WTC11 (cell line): ENCODE results near the gene TMEM30B. TPM values are rescaled to one million over a fixed set of nuclear protein-coding genes. Genes with fewer than 3 reads are reported as not detected.

ENCODE experiments used
- ATAC-seq: fragments of 200-7000 bp; cut with Tn5 transposase; 2 replicates; pipeline ENCODE4 v1.10.0; 2021; ENCODE audit warnings: mild to moderate bottlenecking, moderate library complexity
- CTCF ChIA-PET: fragments of 300-600 bp; sonication (Branson Sonifier 250); formaldehyde crosslinking; loops from one replicate; lab custom pipeline; 2021; ENCODE audit warnings: antibody characterized with exemption; lab: Charles Lee
- POLR2A ChIA-PET: fragments of 350-600 bp; sonication (Branson Sonifier 250); formaldehyde crosslinking; loops from one replicate; lab custom pipeline; 2021; ENCODE audit warnings: antibody characterized with exemption; lab: Charles Lee
- DNase-seq: peaks from one replicate; pipeline ENCODE4 v3.0.0; 2021; ENCODE audit warnings: low spot score
- H3K27ac Mint-ChIP-seq: 2 replicates; pipeline ENCODE4 v1.8.0; 2021; ENCODE audit warnings: mixed read lengths
- H3K27me3 Mint-ChIP-seq: 2 replicates; pipeline ENCODE4 v1.8.0; 2021; ENCODE audit warnings: low read depth, mild to moderate bottlenecking, moderate library complexity, mixed read lengths
- H3K36me3 Mint-ChIP-seq: 2 replicates; pipeline ENCODE4 v1.8.0; 2021; ENCODE audit warnings: mixed read lengths
- H3K4me1 Mint-ChIP-seq: 2 replicates; pipeline ENCODE4 v1.8.0; 2022; ENCODE audit warnings: mixed read lengths
- H3K4me3 Mint-ChIP-seq: 2 replicates; pipeline ENCODE4 v1.8.0; 2021; ENCODE audit warnings: mild to moderate bottlenecking, moderate library complexity, mixed read lengths
- H3K9me3 Mint-ChIP-seq: 2 replicates; pipeline ENCODE4 v1.8.0; 2021; ENCODE audit warnings: mixed read lengths
- CREM ChIP-seq: sonication (generic); formaldehyde crosslinking; IDR thresholded peaks from 2 replicates; pipeline ENCODE4 v1.8.1; 2022; ENCODE audit warnings: mild to moderate bottlenecking, missing genetic modification reagents, moderate library complexity
- EMX1 ChIP-seq: fragments of 250-450 bp; sonication (Bioruptor Pico); IDR thresholded peaks from 2 replicates; pipeline ENCODE4 v1.8.0; 2021; ENCODE audit warnings: mild to moderate bottlenecking
- ESRRA ChIP-seq: sonication (generic); formaldehyde crosslinking; IDR thresholded peaks from 2 replicates; pipeline ENCODE4 v1.8.1; 2022; ENCODE audit warnings: mild to moderate bottlenecking, missing genetic modification reagents, borderline replicate concordance
- GTF2I ChIP-seq: fragments of 250-450 bp; sonication (Bioruptor Pico); conservative IDR thresholded peaks from 2 replicates; pipeline ENCODE4 v1.4.0; 2021; ENCODE audit warnings: mild to moderate bottlenecking
- JAZF1 ChIP-seq: fragments of 250-450 bp; sonication (Bioruptor Pico); IDR thresholded peaks from 2 replicates; pipeline ENCODE4 v1.9.0; 2021; ENCODE audit warnings: moderate library complexity, mild to moderate bottlenecking, inconsistent platforms
- NFATC4 ChIP-seq: fragments of 250-450 bp; sonication (Bioruptor Pico); IDR thresholded peaks from 2 replicates; pipeline ENCODE4 v1.9.0; 2021; ENCODE audit warnings: mild to moderate bottlenecking
- TEAD1 ChIP-seq: sonication (generic); formaldehyde crosslinking; IDR thresholded peaks from 2 replicates; pipeline ENCODE4 v1.8.0; 2022; ENCODE audit warnings: mild to moderate bottlenecking, missing genetic modification reagents
- total RNA-seq: library from RNA; stranded (reverse); gene quantifications from 3 replicates; pipeline ENCODE4 v1.2.3, GENCODE V29; 2021
- TF ChIP-seq, protein P1 (sequence below): sonication (generic); formaldehyde crosslinking; IDR thresholded peaks from 2 replicates; pipeline ENCODE4 v1.8.1; 2023; ENCODE audit warnings: mild to moderate bottlenecking, moderate library complexity, missing genetic modification reagents
- TF ChIP-seq, protein P2 (sequence below): sonication (generic); formaldehyde crosslinking; IDR thresholded peaks from 2 replicates; pipeline ENCODE4 v1.8.1; 2023; ENCODE audit warnings: mild to moderate bottlenecking, missing genetic modification reagents
- TF ChIP-seq, protein P3 (sequence below): fragments of 250-450 bp; sonication (Bioruptor Pico); IDR thresholded peaks from 2 replicates; pipeline ENCODE4 v1.9.0; 2021; ENCODE audit warnings: mild to moderate bottlenecking
- TF ChIP-seq, protein P4 (sequence below): sonication (generic); formaldehyde crosslinking; conservative IDR thresholded peaks from 2 replicates; pipeline ENCODE4 v1.8.1; 2022; ENCODE audit warnings: mild to moderate bottlenecking, missing genetic modification reagents
- TF ChIP-seq, protein P5 (sequence below): sonication (generic); formaldehyde crosslinking; IDR thresholded peaks from 2 replicates; pipeline ENCODE4 v1.8.1; 2022; ENCODE audit warnings: missing genetic modification reagents, borderline replicate concordance
- TF ChIP-seq, protein P6 (sequence below): sonication (generic); formaldehyde crosslinking; IDR thresholded peaks from 2 replicates; pipeline ENCODE4 v1.8.1; 2023; ENCODE audit warnings: mild to moderate bottlenecking, missing genetic modification reagents, borderline replicate concordance
- TF ChIP-seq, protein P7 (sequence below): sonication (generic); formaldehyde crosslinking; IDR thresholded peaks from 2 replicates; pipeline ENCODE4 v1.8.1; 2023; ENCODE audit warnings: mild to moderate bottlenecking, missing genetic modification reagents, moderate library complexity
- TF ChIP-seq, protein P8 (sequence below): sonication (generic); formaldehyde crosslinking; IDR thresholded peaks from 2 replicates; pipeline ENCODE4 v1.8.1; 2022; ENCODE audit warnings: low read depth, missing genetic modification reagents, borderline replicate concordance

Gene TMEM30B
- total RNA-seq, 1 experiment from 2014 or later, result 17.8 TPM

DNA sequence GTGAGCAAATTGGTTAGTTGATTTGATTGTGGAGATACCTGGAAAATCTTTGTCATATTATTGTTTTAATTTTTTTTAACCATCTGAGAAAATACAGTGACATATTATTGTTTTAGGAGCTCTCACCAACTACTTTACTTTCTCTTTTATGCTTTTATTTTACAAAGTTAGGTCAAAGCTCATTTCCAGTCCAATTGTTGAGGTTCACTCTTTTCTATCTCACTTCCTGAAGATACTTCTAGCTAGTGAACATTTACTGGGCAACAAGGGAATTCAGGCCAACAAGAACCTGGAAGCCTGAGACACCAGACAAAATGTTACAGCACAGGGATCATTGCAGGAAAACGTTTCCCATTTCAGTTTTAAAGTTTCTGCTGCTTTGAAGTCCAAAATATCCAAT lies 3.9 kb downstream of the TMEM30B start (continued):
- no peak for TF ChIP-seq TEAD1

DNA sequence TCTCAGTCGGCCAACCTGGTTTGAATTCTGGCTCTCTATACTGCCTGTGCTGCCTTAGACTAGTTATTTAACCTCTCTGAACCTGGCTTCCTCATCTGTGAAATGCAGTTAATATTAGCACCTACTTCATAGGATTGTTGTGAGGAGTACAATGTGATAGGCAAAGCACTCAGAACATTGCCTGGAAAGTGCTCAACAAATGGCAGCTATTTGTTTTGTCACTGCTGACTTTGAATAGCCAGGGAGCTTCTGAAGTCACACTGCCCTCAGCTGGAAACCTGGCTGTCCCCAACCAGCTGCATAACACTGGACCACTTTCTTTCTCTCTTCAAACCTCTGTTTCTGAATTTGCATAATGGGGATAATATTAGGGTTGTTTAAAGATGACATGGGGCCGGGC lies 9.6 kb downstream of the TMEM30B start:
- ChIA-PET POLR2A (no interaction called here), CTCF (interaction anchor here (0.7 kb wide), 1 partner anchor 203 kb away, joined by 6 read pairs; no protein-coding TSS in a partner anchor)
- H3K4me1 Mint-ChIP-seq, result no peaks in the 10 kb centered on the region; the same call in 1 of the 2 replicates
- H3K4me3 Mint-ChIP-seq, result no peak overlapping the region
- H3K9me3 Mint-ChIP-seq, result no peaks in the 10 kb centered on the region
- H3K27ac Mint-ChIP-seq, result no peak overlapping the region
- H3K36me3 Mint-ChIP-seq, result no peaks in the 10 kb centered on the region
- DNase-seq (no peak), ATAC-seq (no peak)
- peaks cover 16% of the 10 kb centered on the region for H3K27me3 Mint-ChIP-seq
- TF ChIP-seq CREM (CRISPR knock-in tag), result no peak
- TF ChIP-seq, protein P1, sequence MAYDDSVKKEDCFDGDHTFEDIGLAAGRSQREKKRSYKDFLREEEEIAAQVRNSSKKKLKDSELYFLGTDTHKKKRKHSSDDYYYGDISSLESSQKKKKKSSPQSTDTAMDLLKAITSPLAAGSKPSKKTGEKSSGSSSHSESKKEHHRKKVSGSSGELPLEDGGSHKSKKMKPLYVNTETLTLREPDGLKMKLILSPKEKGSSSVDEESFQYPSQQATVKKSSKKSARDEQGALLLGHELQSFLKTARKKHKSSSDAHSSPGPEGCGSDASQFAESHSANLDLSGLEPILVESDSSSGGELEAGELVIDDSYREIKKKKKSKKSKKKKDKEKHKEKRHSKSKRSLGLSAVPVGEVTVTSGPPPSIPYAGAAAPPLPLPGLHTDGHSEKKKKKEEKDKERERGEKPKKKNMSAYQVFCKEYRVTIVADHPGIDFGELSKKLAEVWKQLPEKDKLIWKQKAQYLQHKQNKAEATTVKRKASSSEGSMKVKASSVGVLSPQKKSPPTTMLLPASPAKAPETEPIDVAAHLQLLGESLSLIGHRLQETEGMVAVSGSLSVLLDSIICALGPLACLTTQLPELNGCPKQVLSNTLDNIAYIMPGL (CRISPR knock-in tag), result no peak
- TF ChIP-seq, protein P2, sequence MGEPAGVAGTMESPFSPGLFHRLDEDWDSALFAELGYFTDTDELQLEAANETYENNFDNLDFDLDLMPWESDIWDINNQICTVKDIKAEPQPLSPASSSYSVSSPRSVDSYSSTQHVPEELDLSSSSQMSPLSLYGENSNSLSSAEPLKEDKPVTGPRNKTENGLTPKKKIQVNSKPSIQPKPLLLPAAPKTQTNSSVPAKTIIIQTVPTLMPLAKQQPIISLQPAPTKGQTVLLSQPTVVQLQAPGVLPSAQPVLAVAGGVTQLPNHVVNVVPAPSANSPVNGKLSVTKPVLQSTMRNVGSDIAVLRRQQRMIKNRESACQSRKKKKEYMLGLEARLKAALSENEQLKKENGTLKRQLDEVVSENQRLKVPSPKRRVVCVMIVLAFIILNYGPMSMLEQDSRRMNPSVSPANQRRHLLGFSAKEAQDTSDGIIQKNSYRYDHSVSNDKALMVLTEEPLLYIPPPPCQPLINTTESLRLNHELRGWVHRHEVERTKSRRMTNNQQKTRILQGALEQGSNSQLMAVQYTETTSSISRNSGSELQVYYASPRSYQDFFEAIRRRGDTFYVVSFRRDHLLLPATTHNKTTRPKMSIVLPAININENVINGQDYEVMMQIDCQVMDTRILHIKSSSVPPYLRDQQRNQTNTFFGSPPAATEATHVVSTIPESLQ (CRISPR knock-in tag), result no peak
- TF ChIP-seq, protein P3, sequence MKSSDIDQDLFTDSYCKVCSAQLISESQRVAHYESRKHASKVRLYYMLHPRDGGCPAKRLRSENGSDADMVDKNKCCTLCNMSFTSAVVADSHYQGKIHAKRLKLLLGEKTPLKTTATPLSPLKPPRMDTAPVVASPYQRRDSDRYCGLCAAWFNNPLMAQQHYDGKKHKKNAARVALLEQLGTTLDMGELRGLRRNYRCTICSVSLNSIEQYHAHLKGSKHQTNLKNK (CRISPR knock-in tag), result no peak
- TF ChIP-seq, protein P4, sequence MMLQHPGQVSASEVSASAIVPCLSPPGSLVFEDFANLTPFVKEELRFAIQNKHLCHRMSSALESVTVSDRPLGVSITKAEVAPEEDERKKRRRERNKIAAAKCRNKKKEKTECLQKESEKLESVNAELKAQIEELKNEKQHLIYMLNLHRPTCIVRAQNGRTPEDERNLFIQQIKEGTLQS (CRISPR knock-in tag), result no peak
- TF ChIP-seq TEAD1, result no peak
- TF ChIP-seq EMX1 (CRISPR knock-in tag), result no peak
- TF ChIP-seq GTF2I (CRISPR knock-in tag), result no peak
- TF ChIP-seq, protein P5, sequence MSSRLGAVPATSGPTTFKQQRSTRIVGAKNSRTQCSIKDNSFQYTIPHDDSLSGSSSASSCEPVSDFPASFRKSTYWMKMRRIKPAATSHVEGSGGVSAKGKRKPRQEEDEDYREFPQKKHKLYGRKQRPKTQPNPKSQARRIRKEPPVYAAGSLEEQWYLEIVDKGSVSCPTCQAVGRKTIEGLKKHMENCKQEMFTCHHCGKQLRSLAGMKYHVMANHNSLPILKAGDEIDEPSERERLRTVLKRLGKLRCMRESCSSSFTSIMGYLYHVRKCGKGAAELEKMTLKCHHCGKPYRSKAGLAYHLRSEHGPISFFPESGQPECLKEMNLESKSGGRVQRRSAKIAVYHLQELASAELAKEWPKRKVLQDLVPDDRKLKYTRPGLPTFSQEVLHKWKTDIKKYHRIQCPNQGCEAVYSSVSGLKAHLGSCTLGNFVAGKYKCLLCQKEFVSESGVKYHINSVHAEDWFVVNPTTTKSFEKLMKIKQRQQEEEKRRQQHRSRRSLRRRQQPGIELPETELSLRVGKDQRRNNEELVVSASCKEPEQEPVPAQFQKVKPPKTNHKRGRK (CRISPR knock-in tag), result no peak
- TF ChIP-seq NFATC4 (CRISPR knock-in tag), result no peak
- TF ChIP-seq JAZF1, result no peak
- TF ChIP-seq, protein P6, sequence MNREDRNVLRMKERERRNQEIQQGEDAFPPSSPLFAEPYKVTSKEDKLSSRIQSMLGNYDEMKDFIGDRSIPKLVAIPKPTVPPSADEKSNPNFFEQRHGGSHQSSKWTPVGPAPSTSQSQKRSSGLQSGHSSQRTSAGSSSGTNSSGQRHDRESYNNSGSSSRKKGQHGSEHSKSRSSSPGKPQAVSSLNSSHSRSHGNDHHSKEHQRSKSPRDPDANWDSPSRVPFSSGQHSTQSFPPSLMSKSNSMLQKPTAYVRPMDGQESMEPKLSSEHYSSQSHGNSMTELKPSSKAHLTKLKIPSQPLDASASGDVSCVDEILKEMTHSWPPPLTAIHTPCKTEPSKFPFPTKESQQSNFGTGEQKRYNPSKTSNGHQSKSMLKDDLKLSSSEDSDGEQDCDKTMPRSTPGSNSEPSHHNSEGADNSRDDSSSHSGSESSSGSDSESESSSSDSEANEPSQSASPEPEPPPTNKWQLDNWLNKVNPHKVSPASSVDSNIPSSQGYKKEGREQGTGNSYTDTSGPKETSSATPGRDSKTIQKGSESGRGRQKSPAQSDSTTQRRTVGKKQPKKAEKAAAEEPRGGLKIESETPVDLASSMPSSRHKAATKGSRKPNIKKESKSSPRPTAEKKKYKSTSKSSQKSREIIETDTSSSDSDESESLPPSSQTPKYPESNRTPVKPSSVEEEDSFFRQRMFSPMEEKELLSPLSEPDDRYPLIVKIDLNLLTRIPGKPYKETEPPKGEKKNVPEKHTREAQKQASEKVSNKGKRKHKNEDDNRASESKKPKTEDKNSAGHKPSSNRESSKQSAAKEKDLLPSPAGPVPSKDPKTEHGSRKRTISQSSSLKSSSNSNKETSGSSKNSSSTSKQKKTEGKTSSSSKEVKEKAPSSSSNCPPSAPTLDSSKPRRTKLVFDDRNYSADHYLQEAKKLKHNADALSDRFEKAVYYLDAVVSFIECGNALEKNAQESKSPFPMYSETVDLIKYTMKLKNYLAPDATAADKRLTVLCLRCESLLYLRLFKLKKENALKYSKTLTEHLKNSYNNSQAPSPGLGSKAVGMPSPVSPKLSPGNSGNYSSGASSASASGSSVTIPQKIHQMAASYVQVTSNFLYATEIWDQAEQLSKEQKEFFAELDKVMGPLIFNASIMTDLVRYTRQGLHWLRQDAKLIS (CRISPR knock-in tag), result no peak
- TF ChIP-seq ESRRA, result no peak
- TF ChIP-seq, protein P7, sequence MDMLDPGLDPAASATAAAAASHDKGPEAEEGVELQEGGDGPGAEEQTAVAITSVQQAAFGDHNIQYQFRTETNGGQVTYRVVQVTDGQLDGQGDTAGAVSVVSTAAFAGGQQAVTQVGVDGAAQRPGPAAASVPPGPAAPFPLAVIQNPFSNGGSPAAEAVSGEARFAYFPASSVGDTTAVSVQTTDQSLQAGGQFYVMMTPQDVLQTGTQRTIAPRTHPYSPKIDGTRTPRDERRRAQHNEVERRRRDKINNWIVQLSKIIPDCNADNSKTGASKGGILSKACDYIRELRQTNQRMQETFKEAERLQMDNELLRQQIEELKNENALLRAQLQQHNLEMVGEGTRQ, result no peak
- TF ChIP-seq, protein P8, sequence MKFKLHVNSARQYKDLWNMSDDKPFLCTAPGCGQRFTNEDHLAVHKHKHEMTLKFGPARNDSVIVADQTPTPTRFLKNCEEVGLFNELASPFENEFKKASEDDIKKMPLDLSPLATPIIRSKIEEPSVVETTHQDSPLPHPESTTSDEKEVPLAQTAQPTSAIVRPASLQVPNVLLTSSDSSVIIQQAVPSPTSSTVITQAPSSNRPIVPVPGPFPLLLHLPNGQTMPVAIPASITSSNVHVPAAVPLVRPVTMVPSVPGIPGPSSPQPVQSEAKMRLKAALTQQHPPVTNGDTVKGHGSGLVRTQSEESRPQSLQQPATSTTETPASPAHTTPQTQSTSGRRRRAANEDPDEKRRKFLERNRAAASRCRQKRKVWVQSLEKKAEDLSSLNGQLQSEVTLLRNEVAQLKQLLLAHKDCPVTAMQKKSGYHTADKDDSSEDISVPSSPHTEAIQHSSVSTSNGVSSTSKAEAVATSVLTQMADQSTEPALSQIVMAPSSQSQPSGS (CRISPR knock-in tag), result no peak
